ENCODE measurements around the gene DNM2. TPM values are rescaled to one million over a fixed set of nuclear protein-coding genes. Genes with fewer than 3 reads are reported as not detected.
A peak's percentile ranks its signal among the peaks of the same experiment; 100 is the strongest.

Gene DNM2
- polyA plus RNA-seq, 2 of the 4 experiments (the other 2 are of a cell fraction), result 32.9 to 58.5 TPM

DNA sequence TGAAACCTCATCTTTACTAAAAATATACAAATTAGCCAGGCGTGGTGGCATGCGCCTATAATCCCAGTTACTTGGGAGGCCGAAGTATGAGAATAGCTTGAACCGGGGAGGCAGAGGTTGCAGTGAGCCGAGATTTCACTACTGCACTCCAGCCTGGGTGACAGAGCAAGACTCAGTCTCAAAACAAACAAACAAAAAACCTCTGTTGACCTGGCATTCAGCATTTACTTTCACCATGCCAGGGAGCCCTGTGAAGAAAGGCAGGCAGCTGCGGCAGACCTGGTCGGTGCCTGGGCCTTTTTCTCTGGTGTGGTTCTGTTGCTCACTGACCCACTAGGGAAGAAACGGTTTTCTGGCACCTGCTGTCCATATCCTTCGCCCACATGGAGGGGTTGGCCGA is 49.8 kb downstream of the DNM2 start:
- DNase-seq (ENCODE audit: low read depth in 1 of 2, low spot score in 1 of 2) (no peak), FAIRE-seq (no peak), ATAC-seq (no peak)
- POLR2A ChIA-PET, result no interaction called here
- Histone ChIP-seq H3K27ac (peak overlapping the region in 1 of 2 experiments; percentile 89; a peak in 2 of 6 replicates), H3K9me3 (no peaks in the 10 kb centered on the region), H3K4me3 (no peak overlapping the region), H3K4me1 (peaks cover 66% of the 10 kb centered on the region), H3K4me2 (no peak overlapping the region)
- CTCF ChIA-PET, result interaction anchor here (0.6 to 1.1 kb wide), 2 partner anchors 50 to 68 kb away, joined by 3 read pairs; partner anchors contain the start of genes DNM2 and TMED1
- TF ChIP-seq FOSL2 (IDR thresholded peaks at IDR 0.05), result no peak
- TF ChIP-seq FOSL2 (CRISPR knock-in tag; IDR thresholded peaks at IDR 0.05), result no peak
- no peak for TF ChIP-seq SMC3 (IDR thresholded peaks at IDR 0.05)
- TF ChIP-seq, protein P1, sequence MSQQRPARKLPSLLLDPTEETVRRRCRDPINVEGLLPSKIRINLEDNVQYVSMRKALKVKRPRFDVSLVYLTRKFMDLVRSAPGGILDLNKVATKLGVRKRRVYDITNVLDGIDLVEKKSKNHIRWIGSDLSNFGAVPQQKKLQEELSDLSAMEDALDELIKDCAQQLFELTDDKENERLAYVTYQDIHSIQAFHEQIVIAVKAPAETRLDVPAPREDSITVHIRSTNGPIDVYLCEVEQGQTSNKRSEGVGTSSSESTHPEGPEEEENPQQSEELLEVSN (IDR thresholded peaks at IDR 0.05; ENCODE audit: borderline replicate concordance, low read depth), result no peak
- TF ChIP-seq MAZ (IDR thresholded peaks at IDR 0.05; ENCODE audit: borderline replicate concordance, low read depth, low read length), result no peak
- no peak for TF ChIP-seq POLR2AphosphoS2 (conservative IDR thresholded peaks at IDR 0.05; ENCODE audit: low read length)
- TF ChIP-seq JUN (IDR thresholded peaks at IDR 0.05), result no peak
- TF ChIP-seq EHMT2 (IDR thresholded peaks at IDR 0.05; ENCODE audit: low read depth), result no peak
- TF ChIP-seq HOXB5 (CRISPR knock-in tag; IDR thresholded peaks at IDR 0.05), result no peak
- TF ChIP-seq RFX5 (IDR thresholded peaks at IDR 0.05), result no peak
- no peak for TF ChIP-seq HOXB13 (CRISPR knock-in tag; IDR thresholded peaks at IDR 0.05; ENCODE audit: low read depth)
- no peak for TF ChIP-seq CBX2 (IDR thresholded peaks at IDR 0.05; ENCODE audit: borderline replicate concordance, low read depth)
- no peak for TF ChIP-seq RCOR1 (IDR thresholded peaks at IDR 0.05; ENCODE audit: low read depth, low read length)
- TF ChIP-seq SREBF2 (IDR thresholded peaks at IDR 0.05), result no peak
- no peak for TF ChIP-seq ZSCAN20 (CRISPR knock-in tag; IDR thresholded peaks at IDR 0.05)
- 91% methylated on average over 6 of the region's 10 CpGs for WGBS (ENCODE audit: missing lambda C conversion rate)

DNA sequence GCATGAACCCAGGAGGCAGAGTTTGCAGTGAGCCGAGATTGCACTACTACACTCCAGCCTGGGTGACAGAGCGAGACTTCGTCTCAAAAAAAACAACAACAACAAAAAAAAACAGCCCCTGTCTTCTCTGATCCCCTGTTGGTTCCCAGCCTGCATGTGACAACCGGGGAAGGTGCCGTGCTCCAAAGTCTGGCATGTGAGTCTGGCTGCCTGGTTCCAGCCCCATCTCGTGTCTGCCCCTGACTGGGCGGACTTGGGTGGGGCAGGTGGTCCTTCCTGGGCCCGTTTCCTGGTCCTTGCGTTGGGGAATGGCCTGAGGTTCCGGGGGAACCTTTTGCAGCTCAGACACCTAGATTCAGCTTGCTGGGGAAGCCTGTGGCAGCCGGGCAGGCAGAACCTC is 50.5 kb downstream of the DNM2 start:
- DNase-seq (ENCODE audit: low read depth in 1 of 2, low spot score in 1 of 2) (no peak), FAIRE-seq (no peak), ATAC-seq (no peak)
- Histone ChIP-seq H3K4me2 (no peak overlapping the region), H3K4me1 (peaks cover 60% of the 10 kb centered on the region), H3K9me3 (no peaks in the 10 kb centered on the region), H3K4me3 (no peak overlapping the region), H3K27ac (peak overlapping the region in 1 of 2 experiments; percentile 45; a peak in 1 of 6 replicates)
- no peak for TF ChIP-seq FOSB (CRISPR knock-in tag; IDR thresholded peaks at IDR 0.05)
- no peak for TF ChIP-seq ESRRA (IDR thresholded peaks at IDR 0.05; ENCODE audit: borderline replicate concordance, low read length)
- no peak for TF ChIP-seq POLR2A (IDR thresholded peaks at IDR 0.05; ENCODE audit: low read length)
- TF ChIP-seq CBX2 (IDR thresholded peaks at IDR 0.05; ENCODE audit: borderline replicate concordance, low read depth), result no peak
- TF ChIP-seq, protein P2, sequence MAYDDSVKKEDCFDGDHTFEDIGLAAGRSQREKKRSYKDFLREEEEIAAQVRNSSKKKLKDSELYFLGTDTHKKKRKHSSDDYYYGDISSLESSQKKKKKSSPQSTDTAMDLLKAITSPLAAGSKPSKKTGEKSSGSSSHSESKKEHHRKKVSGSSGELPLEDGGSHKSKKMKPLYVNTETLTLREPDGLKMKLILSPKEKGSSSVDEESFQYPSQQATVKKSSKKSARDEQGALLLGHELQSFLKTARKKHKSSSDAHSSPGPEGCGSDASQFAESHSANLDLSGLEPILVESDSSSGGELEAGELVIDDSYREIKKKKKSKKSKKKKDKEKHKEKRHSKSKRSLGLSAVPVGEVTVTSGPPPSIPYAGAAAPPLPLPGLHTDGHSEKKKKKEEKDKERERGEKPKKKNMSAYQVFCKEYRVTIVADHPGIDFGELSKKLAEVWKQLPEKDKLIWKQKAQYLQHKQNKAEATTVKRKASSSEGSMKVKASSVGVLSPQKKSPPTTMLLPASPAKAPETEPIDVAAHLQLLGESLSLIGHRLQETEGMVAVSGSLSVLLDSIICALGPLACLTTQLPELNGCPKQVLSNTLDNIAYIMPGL (CRISPR knock-in tag; IDR thresholded peaks at IDR 0.05; ENCODE audit: borderline replicate concordance), result no peak
- no peak for TF ChIP-seq KDM1A (IDR thresholded peaks at IDR 0.05; ENCODE audit: low read depth)
- no peak for TF ChIP-seq NPAS2 (CRISPR knock-in tag; IDR thresholded peaks at IDR 0.05; ENCODE audit: borderline replicate concordance)
- TF ChIP-seq, protein P3, sequence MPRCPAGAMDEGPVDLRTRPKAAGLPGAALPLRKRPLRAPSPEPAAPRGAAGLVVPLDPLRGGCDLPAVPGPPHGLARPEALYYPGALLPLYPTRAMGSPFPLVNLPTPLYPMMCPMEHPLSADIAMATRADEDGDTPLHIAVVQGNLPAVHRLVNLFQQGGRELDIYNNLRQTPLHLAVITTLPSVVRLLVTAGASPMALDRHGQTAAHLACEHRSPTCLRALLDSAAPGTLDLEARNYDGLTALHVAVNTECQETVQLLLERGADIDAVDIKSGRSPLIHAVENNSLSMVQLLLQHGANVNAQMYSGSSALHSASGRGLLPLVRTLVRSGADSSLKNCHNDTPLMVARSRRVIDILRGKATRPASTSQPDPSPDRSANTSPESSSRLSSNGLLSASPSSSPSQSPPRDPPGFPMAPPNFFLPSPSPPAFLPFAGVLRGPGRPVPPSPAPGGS (IDR thresholded peaks at IDR 0.05), result no peak
- TF ChIP-seq ZSCAN20 (CRISPR knock-in tag; IDR thresholded peaks at IDR 0.05), result no peak
- TF ChIP-seq RNF2 (IDR thresholded peaks at IDR 0.05; ENCODE audit: borderline replicate concordance, low read depth), result no peak
- TF ChIP-seq, protein P4, sequence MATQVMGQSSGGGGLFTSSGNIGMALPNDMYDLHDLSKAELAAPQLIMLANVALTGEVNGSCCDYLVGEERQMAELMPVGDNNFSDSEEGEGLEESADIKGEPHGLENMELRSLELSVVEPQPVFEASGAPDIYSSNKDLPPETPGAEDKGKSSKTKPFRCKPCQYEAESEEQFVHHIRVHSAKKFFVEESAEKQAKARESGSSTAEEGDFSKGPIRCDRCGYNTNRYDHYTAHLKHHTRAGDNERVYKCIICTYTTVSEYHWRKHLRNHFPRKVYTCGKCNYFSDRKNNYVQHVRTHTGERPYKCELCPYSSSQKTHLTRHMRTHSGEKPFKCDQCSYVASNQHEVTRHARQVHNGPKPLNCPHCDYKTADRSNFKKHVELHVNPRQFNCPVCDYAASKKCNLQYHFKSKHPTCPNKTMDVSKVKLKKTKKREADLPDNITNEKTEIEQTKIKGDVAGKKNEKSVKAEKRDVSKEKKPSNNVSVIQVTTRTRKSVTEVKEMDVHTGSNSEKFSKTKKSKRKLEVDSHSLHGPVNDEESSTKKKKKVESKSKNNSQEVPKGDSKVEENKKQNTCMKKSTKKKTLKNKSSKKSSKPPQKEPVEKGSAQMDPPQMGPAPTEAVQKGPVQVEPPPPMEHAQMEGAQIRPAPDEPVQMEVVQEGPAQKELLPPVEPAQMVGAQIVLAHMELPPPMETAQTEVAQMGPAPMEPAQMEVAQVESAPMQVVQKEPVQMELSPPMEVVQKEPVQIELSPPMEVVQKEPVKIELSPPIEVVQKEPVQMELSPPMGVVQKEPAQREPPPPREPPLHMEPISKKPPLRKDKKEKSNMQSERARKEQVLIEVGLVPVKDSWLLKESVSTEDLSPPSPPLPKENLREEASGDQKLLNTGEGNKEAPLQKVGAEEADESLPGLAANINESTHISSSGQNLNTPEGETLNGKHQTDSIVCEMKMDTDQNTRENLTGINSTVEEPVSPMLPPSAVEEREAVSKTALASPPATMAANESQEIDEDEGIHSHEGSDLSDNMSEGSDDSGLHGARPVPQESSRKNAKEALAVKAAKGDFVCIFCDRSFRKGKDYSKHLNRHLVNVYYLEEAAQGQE (IDR thresholded peaks at IDR 0.05), result no peak
- TF ChIP-seq EHF (CRISPR knock-in tag; IDR thresholded peaks at IDR 0.05), result no peak
- TF ChIP-seq RAD21 (conservative IDR thresholded peaks at IDR 0.05 in 1 of 2, IDR thresholded peaks at IDR 0.05 in 1 of 2), result no peak
- no peak for TF ChIP-seq TFCP2L1 (CRISPR knock-in tag; IDR thresholded peaks at IDR 0.05)
- TF ChIP-seq NR3C1 (IDR thresholded peaks at IDR 0.05), result no peak
- TF ChIP-seq HOXA7 (CRISPR knock-in tag; IDR thresholded peaks at IDR 0.05), result no peak
- TF ChIP-seq KDM5A (IDR thresholded peaks at IDR 0.05), result no peak
- TF ChIP-seq RCOR1 (IDR thresholded peaks at IDR 0.05; ENCODE audit: low read depth, low read length), result no peak
- TF ChIP-seq MYC (IDR thresholded peaks at IDR 0.05; ENCODE audit: borderline replicate concordance, low read length), result no peak
- no peak for TF ChIP-seq HOXB5 (CRISPR knock-in tag; IDR thresholded peaks at IDR 0.05)
- CTCF ChIA-PET, result interaction anchor here (0.7 to 1.2 kb wide), 3 partner anchors 16 to 51 kb away, joined by 3 to 5 read pairs (median 4); partner anchors contain the start of gene DNM2
- 84% methylated on average over 11 of the region's 11 CpGs for WGBS (ENCODE audit: missing lambda C conversion rate)
- POLR2A ChIA-PET, result no interaction called here
